ENCODE results near the gene MMP10.
"Not testable (repeated sequence)": the region's sequence is repeated elsewhere in the genome, so short reads cannot be mapped to it uniquely, and the experiment has no call there.

Gene MMP10

DNA sequence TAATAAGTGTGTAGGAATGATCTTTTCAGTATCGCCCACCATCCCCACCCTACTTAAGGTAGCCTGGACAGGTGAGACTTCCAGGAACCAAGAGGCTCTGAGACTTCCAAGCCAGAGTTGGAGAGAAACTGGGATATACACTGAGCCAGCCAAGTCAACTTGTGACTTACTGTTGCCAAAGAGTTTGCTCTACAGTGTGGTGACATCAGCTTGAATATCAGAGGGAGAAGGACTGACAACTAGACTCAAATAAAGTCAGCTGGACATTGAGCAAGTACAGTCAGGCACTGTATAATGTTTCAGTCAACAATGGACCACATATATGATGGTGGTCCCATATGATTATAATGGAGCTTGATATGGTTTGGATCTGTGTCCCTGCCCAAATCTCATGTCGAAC lies 1.2 kb upstream of the MMP10 start:
- no peak for DNase-seq

DNA sequence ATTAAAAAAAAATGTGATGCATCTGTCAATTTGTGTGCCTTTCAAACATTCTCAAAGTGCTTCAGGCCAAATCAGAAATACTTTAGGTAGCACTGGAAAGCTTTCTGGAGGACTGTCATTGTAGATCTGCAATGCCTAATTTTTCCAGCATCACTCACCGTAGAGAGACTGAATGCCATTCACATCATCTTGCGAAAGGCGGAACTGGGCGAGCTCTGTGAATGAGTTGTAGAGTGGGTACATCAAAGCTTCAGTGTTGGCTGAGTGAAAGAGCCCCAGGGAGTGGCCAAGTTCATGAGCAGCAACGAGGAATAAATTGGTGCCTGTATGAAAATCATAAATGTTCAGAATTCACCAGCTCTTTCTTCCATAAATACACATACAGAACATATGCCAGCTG lies 4.0 kb downstream of the MMP10 start:
- no peak for DNase-seq

DNA sequence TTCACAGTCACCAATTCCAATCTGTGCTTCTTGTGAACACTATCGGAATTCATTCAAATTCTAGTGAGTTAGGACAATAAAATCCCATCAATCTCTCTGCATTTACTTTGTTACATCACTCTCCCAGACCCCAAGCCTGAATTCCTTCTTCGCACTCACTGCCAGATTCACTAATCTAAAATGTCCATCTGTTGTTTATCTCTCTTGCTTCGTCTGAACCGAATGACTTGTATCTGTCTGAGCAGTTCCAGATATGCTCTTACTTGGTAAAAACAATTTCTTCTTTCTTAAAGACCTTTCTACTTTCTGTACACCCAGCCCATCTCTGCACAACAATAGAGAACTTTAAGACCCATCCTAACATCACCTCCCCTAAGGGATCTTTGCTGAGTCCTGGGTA lies 7.0 kb downstream of the MMP10 start:
- DNase-seq = no peak

DNA sequence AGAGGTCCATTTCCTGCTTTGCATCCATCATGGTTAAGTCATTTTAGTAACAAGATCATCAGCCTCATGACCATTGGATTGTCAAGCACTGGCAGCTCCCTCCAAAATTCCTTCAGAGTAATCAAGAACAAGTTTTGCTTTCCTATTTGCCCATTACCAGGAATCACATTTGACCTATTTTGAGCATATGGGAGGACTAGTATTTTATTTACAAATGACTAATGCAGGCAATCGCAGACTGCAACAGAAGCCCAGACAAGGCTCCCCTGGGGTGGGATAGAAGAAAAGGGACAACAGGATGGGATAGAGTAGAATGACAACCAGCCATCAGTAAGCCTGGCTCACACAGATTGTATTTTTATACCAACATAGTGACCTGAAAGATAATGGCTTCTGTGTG lies 9.1 kb downstream of the MMP10 start:
- no peak for DNase-seq

DNA sequence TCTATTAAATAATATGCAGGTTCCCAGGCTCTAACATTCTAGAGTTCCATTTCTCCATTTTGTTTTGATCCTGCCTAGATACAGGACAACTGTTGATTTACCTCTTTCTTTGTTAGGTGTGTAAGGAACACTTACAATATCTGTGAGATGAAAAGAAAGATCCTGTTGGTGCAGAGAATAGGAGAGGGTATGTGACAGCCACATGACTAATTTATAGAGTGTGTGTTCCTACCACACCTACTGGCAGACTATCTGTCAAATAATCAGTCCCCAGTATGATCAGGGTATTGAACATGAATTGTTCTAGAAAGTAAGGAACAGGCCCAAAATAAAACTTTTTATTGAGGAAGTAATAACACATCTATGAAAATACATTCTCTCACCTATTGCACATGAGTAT lies 10.2 kb downstream of the MMP10 start:
- no peak for DNase-seq

DNA sequence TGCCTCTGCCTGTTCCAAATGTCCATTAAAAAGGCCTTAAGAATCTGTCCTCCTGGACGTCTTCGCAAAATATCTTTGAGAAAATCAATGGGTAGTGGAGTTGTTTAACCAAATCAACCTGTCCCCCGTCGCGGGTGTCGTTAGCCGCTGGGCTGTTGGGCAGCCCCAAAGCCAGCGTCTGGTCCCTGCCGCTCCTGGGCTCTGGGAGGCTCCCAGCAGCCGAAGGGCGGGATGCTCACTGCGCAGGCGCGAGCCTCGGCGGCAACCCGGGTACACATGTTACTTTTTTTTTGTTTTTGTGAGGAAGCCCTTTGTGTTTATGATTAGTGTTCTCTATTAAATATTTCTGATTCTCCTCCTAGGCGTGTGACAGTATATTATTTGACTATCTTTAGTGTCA lies 12.6 kb downstream of the MMP10 start:
- DNase-seq = no peak

DNA sequence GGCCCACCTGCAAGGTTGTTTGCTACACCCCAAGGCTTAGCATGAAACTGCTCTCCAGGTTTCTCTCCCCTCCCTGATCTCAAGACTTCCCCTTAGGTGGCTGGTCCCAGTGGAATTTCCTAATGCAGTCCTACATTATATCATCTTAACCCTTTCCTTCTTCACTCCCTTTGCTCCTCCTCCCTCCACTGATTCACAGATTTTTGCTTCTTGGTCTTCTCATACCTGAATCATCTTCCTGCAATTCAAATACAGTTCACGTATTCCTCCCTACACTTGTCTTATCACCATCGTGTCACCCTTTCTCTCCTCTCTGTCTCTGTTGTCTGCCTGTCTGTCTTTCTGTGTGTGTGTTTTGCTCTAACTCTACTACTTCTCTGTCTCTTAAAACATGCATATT lies 17.0 kb downstream of the MMP10 start:
- DNase-seq = no peak

DNA sequence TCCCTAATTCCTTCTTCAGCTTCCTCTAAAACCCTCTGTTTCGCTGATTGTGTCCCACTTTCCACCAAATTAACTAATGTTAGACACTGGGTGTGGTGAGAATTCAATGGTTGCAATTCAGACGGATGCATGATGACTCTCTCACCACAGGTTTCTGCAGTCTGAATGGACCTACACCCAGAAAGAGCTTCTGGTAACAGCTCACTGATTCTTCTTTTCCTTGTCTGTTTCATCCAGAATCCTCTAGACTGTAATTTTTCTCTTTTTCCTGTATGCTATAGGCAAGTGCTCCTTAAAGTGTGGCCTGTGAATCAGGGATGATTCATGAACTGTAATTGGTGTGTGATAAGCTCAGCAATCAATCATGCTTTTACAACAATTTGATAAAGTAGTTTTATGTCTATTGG lies 18.1 kb downstream of the MMP10 start:
- DNase-seq = no peak

DNA sequence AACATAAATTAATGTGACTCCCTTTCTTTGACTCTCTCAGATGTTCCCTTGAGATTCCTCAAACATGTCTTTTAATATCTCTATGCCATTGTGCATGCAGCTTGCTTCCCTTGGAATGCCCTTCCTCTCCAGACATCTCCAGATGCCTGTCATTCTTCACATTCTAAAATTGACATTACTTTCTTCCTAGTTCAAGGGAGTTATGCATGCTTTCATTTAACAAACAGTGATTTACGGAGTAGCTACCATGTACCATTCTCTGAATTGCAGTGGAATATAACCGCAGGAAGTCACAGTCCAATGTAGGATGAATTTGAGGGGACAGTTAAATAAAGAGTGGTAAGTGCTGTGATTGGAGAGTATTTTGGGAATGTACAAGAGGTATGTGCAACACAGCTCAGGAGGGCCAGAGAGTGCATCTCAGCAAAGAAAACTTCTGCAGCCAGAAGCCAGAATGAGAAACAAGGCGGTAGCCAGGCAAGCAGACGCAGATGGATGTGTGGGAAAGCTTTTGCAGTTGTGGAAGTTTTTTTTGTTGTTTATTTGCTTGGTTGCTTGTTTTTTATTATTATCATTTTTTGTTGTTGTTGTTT lies 18.7 kb downstream of the MMP10 start:
- DNase-seq = no peak

DNA sequence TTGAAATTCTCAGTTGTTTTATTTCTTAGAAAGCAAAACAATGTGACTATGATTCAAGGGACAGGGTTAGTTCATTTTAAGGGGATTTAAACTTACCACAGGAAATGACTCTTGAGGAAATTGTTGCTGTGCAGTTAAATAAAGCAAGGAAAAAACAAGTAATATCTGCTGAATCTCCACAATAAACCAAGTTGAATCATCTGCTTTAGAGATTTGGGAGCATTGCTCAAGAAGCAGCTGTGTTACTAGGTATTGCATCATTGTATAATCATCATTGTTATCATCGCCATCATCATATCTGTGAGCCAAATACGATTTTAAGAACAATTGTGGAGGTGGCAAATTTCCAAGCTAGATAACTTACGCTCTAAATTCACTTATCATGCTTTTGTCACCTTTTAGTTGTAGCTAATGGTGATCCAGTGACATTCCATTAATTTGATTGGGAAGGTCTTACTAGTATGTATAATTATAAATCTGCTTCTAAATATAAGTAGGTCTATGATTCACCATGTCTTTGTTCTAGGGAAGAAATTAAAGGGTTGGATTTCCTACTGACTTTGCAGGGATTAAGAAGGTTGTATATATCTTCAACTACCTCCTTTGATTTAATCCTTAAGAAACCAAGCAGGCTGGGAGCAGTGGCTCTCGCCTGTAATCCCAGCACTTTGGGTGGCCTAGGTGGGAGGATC lies 19.9 kb downstream of the MMP10 start:
- DNase-seq = no peak

DNA sequence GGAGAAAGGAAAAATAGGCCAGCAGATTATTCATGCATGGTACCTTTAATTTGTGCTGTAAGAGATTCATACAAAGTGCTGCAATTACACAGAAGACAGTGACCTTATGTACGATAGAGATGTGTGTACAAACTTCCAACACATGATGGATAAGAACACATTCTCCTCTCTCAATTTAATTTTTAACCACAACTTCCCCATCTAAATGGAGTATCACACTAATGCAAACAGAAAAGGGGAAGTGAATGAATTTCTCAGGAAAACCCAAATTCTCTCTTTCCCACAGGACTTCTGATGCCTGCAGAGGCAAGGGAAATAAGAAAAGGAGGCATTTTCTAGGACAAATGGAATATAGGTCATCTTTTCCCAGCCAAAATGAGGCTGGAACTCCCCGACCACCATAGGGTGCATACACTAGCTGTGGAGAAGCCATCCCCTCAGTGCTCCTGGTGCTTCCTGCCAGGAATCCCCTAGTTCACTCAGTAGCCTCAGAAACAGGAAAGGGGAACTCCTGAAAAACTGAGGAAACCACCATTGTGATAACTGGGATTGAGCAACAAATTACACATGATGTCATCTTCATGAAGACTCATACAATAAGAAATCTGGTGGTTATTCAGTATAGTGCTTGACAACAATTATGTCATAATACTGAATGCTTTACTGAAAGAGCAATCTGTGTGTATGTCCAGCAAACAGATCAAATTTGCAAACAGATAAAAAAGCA lies 22.4 kb downstream of the MMP10 start:
- DNase-seq = no peak

DNA sequence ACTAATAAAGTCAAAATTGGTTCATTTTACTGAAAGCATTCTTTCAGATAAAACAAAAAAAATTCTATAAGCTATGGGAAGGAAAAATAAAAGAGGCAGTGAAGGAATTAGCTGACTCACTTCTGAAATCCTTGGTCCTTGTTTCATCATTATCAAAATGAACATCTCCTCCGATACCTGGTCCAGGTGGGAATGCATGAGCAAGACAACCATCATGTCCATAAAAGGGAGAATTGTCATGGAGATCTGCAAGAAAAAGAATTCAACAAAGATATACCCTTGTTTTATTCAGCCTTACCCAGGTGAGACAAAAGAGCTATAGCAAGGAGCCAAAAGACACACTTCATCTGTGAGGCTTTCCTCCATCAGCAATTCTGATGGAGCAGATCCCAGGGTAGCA lies 27.2 kb downstream of the MMP10 start:
- DNase-seq = no peak

DNA sequence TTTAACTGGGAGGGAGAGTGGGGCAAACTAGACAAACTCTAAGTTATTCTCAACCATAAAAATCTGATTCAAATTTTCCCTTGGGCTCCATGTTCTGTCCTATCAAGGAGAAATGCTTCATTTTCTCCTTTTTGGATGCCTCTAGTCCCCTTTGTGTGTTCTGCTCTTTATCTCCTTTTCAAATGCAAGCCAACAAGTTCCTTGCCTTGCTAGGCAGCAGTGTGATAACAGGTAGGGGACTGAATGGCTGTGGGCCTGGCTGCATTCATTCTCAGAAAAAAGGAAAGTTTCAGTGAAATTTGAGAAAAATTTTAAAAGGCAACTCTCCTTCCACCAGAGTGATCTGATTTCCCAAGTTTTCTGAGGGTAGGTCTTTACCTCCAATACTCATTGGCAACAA lies 28.8 kb downstream of the MMP10 start:
- no peak for DNase-seq

DNA sequence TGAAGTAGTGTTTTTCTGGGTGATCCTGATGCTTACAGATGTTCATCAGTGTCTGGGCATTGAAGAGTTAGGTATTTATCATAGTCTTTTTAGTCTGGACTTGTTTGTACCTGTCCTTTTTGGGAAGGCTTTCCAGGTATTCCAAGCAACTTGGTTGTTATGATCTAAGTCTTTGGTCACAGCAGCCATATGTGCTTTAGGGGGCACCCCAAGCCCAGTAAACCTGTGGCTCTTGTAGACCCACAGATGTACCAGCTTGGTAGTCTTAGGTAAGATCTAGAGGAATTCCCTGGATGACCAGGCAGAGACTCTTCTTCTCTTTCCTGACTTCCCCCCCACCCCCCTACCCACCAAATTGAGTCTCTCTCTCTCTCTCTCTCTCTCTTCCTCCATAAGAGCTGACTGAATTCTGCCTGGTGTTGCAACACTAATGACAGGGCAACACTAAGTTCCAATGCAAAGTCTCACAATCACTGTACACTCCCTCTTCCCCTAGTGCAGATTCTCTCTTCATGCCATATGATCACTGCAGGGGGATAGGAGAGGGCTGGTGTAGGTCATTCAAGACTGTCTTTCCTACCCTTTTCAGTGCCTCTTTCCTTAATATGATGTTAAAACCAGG lies 31.2 kb downstream of the MMP10 start:
- no peak for DNase-seq

DNA sequence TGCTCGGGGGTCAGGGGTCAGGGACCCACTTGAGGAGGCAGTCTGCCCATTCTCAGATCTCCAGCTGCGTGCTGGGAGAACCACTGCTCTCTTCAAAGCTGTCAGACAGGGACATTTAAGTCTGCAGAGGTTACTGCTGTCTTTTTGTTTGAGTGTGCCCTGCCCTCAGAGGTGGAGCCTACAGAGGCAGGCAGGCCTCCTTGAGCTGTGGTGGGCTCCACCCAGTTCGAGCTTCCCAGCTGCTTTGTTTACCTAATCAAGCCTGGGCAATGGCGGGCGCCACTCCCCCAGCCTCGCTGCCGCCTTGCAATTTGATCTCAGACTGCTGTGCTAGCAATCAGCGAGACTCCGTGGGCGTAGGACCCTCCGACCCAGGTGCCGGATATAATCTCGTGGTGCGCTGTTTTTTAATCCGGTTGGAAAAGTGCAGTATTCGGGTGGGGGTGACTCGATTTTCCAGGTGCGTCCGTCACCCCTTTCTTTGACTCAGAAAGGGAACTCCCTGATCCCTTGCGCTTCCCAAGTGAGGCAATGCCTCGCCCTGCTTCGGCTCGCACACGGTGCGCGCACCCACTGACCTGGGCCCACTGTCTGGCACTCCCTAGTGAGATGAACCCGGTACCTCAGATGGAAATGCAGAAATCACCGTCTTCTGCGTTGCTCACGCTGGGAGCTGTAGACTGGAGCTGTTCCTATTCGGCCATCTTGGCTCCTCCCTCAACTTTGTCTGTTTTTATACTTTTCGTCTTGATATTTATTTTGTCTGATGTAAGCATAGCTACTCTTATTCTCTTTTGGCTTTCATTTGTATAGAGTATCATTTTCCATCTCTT lies 33.5 kb downstream of the MMP10 start:
- not testable (repeated sequence) for DNase-seq

DNA sequence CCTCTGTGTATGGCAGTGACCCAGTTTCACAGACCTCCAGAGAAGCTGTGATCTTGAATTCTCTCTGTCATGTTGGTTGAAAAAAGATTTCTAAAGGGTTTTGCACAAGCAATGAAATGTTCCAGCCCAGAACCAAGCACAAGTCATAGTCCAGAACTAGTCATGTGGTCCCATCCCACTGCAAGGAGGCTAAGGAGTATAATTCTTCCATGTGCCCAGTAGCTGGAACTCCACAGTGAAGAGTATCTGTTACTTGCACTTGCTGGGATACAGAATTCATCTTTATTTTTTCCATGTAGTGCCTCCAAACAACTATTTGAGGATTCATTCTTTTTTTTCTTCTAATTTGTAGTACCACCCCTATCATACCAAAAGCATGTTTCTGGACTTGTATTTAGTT lies 45.8 kb downstream of the MMP10 start:
- DNase-seq = no peak

DNA sequence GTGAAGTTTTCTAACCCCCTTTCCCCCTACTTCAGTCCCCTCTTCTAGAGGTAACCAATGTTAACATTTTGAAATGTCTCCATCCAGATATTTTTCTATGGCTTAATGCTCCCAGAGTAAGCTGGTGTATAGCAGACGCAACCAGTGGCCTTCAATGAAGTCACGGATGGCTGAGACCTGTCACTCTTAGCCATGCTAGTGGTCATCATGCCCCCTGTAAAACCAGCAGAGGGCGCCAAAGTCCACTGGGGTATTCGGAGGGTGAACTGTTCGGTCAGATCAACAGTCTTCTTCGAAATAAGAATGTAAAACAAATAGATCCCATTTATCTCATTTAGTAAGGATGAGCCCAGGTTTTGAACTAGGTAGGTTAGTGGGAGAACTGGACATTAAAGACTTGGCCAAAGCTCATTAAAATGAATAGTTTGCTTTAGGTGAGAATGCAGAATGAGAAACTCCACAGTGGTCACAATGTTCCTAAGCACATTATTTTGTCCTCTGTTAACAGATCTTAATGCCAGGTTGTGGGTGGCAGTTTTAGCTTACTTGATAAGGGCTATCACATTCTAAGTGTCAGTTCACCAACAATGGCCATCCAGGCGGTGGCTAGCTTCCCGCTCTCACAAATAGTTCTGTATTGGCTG lies 47.1 kb downstream of the MMP10 start:
- DNase-seq = peak; percentile 14 to 44

DNA sequence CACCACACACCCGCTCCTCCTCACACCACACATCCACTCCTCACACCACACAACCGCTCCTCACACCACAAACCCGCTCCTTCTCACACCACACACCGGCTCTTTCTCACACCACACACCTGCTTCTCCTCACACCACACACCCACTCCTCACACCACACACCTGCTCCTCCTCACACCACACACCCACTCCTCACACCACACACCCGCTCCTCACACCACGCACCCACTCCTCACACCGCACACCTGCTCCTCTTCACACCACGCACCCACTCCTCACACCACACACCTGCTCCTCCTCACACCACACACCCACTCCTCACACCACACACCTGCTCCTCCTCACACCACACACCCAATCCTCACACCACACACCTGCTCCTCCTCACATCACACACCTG lies 49.5 kb downstream of the MMP10 start:
- DNase-seq = not testable (repeated sequence)

DNA sequence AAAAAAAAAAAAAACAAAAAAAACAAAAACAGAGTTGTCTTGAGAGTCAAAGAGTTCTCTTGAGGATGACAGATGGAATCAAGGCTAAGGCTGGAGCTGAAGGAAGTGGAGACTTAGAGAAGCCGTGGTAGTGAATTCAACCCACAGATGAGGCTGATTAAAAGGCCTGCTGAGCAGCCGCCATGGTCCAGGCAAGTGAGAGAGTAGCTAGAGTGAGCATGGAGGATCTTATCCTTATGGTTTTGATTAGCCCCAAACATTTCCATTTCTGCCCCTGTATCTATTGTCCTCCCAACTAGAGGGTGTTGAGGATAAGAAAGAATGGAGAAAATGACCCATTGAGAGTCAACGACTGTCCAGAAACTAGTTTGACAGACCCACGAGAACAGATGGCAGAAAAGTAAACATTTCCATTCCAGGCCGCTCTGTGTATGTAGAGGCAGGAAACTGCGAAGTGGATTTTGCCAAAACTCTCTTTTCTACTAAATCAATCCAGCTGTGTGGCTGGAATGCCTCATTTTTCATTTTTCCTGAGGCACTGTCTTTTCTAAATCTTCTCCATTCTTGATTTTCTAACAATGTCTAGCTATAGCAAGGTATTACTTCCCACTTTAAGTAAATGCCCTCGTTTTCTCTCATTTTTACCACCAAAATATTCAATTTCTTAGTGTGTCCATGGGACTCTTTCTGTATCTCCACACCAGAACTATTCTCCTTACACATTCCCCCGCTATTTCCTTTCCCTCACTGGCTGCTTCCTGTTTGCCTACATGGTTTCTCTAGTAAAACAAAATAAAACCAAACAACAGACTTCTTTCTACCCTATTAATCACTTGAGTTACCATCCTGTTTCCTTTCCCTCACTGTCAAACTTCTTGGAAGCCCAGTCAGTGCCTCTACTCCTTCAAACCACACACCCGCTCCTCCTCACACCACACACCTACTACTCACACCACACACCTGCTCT lies 50.3 kb downstream of the MMP10 start:
- DNase-seq = no peak

DNA sequence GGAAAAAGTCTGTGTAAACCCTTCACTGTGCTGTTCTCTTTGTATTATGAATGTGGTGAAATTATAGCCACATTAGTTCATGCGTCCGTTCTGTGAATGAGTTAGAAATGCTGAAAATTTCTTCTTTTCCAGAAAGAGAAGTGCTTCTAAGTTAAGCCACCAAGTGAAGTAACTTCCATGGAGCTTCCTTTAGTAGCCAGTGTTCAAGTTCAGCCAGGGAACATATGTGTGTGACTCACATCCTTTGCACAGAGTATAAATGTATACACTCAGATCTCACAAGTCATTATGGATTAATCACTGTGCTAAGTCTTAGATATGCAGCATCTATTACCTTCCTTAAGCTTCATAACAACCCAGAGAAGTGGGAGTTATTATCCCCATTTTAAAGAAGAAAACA lies 52.5 kb downstream of the MMP10 start:
- peak in 1 of 2 donors; percentile 12 for DNase-seq

DNA sequence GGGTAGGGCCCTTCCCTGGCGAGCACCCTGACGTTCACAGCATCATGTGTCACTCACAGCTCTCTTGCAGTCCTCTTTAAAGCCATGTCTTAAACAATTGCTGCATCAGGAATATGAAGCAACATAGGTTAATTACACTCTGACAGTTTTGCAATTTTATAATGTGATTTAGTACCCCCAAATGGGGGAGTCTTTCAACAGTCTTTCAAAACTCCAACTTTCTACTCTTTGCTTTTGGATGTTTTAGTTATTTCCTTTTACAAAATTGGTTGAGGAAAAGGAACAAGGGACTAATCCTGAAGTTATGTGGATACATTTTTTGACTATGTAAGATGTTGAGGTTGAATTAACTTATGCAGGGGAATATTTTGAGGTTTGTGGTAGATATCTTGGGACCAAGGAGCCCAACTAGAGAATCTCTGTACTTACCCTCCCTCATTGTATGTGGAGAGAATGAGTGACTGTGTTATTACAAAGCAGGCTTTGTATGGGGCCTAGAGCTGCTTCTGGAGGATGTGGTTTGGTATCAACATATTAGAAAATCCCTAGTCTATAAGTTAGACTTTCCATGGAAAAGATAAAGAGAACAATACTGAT lies 55.4 kb downstream of the MMP10 start, which contains the start of gene MMP8:
Gene MMP8, minus strand, starts transcription at position 51 of the 597 bp plus-strand sequence. CDS start 99 bp downstream, outside the sequence.
- no peak for DNase-seq

All from CD4-positive, alpha-beta T cell treated with Interleukin-1 beta for 1 hour (primary cell).